Amygdala (tissue), 56 donors: ENCODE measurements around the gene ACTL8.

Experiments used
- DNase-seq, 56 donors: peaks; one replicate each; lab custom pipeline; 2025; lab: John Stamatoyannopoulos, UW

Gene ACTL8

DNA sequence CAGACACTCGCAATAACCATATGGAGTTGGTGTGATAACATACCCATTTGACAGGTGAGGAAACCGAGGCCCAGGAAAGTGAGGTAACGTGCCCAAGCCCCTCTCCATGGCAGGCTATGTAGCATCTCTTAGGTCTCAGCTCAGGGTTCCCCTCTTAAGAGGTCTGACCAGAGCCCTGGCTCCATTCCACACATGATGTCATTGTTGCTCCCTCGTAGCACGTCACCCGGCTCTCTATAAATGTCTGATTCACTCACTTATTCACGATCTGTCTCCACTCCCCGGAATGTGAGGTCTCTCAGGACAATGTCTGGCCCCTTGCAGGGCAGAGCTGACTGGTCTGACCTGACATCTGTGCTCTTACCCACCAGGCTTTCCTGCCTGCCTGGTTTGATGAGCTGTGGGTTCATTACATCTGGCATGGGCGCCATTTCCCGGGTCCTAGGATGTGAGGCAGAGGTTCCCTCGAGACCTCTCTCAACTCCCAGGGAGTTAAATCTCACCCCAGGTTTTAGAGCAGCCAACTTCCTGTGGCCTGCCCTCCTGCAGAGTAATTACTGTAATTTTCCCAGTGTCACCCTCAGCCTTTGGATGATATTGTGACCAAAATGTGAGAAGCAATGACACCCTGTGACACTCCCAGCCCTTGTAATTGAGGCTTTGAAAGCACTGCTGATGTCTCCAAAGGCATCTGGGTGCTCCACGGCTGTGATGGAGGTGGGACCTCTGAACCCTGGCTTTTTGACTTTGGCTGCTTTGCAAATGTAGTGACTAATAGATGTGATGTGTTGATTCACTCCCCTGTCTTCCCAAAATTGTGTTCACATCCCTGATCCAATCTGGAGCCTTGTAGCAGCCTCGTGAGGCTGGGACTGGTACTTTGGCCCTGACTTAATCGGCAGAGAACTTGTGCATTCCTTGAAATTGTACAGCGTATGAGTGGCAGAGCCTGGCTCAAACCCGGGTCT, 10.6 kb downstream of the ACTL8 start:
- no peak for DNase-seq

DNA sequence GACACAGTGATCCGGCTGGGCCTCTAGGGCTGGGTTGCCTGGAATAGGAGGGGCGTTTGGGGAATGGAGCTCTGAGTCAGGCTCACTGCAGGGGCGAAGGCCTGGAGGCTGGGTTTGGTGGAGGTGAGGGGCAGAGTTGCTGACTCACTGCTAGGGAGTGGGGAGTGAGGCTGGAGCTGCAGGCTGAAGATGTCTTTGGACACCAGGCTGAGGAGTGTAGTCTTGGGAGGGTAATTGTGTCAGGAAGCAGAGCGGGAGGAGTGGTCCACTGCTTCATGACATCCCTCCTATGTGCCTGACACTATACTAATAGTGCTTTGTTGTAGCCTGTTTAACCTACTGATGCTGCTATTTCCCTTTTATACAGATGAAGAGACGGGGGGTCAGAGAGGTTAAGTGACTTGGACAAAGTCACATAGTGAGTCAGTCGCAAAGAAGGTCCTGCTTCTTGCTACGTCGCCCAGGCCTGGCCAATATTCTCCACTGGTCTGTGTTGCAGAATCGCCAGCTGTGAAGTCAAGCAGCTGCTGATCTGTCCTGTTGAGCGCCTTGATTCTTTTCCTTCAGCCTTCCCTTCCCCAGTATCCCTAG, 13.6 kb downstream of the ACTL8 start:
- no peak for DNase-seq

DNA sequence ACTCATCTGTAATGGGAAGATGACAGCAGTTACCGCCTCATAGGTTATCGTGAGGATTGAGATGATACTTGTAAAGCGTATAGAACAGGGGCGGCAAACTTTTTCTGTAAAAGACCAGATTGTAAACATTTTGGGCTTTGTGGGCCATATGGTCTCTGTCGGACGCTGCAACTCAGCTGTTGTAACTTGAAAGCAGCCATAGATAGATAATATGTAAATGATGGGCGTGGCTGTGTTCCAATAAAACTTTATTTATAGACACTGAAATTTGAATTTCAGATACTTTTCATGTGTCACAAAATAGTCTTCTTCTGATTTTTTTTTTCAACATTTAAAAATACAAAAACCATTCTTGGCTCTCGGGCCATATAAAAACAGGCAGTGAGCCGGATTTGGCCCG, 15.8 kb downstream of the ACTL8 start:
- DNase-seq = no peak

DNA sequence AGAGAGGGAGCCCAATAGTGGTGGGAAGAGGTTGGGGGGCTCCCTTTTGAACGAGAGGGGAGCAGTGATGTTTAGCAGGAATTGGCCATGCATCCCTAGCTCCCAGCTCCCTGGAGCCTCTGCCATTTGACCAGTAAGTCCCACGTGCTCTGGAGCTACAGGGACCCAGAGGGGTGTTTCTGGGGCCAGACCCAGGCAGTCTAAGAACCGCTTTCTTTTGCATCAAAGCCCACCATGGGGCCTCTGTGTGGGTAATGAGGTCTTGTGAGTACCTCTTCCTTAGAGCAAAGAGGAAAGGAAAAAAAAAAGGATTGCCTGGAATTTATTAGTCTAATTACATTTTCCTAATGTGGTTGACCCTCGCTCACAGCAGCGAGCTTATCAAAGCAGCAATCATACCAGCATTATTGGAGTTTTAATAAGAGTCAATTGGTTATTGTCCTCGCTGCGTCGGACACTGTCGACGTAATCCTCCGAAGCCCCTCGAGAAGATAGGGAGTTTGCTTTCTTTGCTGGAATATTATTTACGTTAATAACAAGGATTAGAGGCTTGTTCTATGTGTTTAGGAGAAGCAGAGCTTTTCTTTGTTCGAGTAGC, 17.6 kb downstream of the ACTL8 start:
- DNase-seq = no peak

DNA sequence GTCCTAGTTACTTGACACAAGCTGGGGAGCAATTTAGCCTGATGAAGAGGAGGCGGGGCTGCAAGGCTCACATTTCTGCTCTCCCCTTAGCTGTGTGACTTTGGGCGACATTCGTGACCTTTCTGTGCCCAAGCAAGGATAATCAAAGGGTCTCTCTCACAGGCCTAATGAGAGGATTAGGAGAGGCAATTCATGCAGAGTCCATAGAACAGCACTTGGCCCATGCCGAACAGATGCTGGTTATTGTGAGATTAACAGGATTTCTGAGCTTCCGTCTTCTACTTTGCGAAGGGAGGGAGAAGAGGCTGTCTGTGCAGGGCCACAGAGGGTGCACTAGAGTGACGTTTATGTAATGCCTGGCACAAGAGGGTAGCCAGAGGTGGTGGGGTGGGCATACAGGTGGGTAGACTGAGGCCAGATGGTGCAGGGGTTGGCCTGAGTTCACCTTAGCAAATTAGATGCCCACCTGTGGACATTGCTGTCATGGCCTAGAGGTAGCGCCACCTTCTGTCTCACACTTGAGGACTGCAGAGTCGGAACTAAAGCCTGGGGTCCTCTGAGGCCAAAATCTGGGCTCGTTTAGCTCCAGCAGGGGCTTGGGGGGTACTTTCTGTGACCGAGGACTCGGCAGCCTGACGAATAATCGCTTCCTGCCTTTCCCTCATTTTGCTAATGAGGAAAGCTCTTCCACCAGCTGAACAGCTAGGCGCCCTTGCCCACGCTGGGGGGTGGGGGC, 18.6 kb downstream of the ACTL8 start:
- DNase-seq = no peak

DNA sequence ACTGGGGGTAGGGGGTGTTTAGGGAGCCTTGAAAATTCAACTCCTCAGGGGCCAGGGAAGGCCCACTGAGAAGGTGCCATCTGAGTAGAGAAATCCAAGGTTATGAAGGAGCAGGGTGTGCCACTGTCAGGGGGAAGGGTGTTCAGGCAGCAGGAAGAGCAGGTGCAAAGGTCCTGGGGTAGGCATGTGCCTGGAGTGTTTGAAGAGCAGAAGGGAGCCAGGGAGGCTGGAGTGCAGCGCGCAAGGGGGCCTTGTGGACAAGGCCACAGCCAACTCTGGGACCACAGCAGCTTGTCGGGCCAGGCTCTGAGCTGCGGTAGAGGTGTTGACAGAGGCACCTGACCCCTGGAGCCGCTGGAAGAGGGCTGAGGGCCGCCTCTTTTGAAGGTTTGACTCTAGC, 19.3 kb downstream of the ACTL8 start:
- DNase-seq = no peak

DNA sequence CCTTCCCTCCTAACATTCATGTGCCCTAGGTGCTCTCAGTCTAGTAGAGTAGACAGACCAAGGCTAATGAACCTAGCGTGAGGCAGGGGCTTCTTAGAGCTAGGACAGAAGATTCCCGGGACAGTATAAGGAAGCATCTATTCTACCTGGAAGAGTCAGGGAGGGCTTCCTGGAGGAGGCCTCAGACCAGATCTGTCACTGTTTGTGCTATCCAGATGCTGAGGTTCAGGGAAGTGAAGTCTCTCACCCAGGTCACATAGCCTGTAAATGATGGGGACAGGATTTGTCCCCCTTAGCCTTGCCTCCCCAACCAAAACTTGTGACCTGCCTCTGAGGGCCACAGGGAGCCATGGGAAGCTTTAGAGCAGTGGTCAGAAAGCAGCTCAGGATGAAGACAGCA, 20.7 kb downstream of the ACTL8 start:
- DNase-seq = no peak

DNA sequence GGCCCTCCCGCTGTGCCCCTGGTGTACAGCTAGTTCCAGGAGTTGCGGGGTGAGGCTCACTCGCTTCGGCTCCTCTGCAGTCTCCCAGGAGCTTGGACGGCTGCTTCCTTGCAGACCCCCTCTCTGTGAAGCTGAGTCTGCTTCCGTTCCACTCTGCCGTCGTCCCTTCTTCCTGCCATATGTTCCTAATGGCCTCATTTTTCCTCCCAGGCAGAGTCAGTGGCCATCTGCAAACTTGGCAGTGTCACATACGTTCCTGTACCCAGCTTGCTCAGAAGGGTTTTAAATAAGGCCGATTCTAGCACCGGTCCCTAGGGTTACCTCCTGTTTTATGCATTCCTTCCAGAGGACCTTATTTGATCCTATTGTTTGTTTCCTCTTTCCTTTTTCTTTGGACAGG, 21.3 kb downstream of the ACTL8 start:
- no peak for DNase-seq

DNA sequence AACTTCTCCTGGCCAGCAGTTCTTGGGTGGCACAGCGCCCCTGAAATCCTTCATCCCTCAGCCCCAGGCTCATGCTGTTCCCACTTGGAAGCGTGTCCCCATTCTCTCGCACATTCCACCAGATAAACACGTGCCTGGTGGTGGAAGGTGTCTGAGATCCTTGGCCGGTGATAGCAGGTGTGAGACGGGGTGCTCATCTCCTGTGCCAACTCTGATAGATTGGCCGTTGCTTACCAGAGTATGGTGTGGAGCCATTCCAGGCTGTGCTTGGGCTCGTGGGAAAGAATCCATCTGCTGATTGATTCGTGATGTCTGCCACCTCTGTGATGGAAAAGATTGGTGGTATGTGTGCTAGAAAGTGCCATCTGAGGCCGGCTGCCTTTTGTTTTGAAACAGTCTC, 22.2 kb downstream of the ACTL8 start:
- no peak for DNase-seq

DNA sequence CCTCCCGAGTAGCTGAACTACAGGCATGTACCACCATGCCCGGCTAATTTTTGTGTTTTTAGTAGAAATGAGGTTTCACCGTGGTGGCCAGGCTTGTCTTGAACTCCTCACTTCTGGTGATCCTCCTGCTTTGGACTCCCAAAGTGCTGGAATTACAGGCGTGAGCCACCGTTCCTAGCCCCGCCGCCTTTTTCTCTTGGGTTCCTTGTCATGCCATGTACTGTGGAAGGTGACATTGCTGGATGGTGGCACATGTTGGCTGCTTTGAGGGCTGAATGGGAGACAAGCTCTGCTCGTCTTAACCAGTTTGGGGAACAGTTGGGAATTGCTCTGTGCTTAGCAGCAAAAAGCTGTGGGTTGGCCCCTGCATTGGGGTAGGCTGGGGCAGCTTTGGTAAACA, 22.7 kb downstream of the ACTL8 start:
- DNase-seq = no peak

DNA sequence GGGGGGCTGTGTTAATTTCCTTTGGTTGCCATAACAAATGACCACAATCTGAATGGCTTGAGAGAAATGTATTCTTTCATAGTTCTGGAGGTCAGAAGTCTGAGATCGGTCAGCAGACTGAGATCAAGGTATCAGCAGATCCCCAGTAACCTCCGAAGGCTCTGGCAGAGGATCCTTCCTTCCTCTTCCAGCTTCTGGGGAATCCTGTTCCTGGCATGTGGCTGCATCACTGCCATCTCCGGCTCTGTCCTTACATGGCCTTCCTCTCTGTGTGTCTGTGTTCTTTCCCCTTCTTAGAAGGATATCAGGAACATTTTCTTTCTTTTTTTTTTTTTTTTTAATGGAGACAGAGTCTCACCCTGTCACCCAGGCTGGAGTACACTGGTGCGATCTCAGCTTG, 25.8 kb downstream of the ACTL8 start:
- DNase-seq = no peak

DNA sequence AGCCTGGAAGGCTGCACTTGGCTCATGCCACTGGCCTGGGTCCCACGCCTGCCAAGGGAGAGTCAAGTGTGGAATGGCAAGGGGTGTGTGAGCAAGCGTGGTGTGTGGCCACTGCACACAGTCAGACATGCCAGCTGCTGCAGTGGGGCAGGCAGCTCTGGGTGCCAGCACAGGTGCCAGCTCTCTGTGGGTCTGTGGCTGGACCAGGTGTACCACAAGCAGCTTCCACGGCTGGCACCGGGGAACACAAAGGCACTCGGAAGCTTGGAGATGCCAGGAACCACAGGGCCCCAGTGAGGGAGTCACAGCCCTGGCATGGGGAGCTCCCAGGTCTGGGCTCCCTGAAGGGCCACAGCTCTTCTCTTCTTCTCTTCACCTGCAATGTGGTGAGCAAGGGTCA, 34.8 kb downstream of the ACTL8 start:
- DNase-seq = no peak

DNA sequence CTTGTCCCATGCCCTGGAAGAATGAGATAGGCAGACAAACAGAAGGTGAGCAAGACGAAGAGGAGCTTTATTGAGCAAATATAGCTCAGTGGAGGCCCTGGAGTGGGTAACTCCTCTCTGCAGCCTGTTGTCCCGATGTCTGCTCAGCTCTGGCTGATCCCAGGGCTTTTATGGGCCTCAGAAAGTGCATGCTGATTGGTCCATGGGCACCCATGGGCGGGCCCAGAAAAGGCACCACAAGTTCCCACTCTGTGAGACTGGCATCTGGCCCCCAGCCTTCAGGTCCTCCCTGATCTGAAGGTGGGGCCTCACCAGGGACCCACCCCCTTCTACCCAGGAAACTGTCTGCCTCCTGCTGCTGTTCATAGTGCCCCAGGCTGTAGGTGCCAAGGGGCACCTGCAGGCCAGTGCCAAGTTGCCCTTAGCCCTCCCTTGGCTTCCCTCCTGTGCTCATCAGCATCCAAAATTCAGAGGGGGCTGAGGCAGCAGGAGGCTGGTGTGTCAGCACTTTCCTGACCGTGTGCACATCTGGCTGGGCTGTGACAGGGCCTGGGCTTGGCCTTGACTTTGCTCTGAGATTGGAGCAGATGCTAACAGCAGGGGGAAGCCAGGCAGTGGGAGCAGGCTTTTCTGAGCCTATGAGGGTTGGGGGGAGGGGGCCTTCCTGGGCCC, 35.4 kb downstream of the ACTL8 start:
- DNase-seq = no peak

DNA sequence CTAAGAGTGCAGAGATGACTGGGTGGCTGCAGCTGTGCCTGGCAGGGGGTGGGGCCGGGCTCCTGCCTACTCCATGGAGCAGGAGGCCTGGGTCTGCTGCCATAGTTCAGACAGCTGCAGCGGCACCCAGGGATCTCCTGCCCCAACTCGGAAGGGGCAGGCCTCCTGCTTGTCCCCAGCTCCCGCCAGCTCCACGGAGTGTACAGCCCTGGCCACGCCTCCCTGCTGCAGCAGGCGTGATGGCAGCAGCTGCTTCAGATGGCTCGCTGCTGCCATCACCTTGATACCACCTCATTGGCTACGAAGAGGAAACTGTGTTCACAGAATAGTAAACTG, 35.9 kb downstream of the ACTL8 start:
- DNase-seq = no peak

DNA sequence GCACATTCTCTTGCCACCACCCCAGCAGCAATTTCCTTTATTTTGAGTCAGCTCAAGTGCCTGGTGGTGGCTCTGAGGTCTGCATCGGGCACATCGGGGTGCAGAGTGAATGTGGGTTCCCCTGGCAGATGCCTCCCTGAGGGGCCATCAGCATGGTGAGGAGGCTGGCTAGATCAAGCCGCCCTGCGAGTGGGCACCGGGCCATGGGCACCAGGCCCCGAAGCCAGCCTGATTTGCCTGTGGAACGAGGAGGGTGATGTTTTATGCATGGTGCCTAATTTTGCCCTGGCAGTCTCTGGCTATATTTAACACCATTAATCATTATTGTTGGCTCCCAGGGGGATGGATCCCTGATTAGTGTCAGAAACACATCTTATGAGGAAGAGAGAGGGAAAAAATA, 36.3 kb downstream of the ACTL8 start:
- DNase-seq = no peak

DNA sequence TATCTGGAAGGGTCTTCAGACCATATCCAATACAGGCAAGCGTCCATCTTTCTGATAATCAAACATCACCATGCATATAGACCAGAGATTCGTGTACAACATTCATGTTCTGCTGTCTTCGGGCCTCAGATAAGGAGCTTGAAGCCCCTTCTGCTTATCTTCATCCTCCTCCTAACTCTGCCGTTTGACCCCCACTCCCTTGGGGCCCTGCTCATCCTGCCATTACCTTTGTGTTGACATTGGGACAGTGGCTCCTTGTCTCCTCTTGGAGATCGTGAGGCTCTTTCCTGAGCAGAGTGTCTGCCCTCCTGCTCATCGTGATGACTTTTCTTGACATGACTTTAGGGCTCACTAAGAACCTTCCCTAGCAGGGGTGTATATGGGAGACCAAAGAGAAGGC, 37.3 kb downstream of the ACTL8 start:
- DNase-seq = no peak

DNA sequence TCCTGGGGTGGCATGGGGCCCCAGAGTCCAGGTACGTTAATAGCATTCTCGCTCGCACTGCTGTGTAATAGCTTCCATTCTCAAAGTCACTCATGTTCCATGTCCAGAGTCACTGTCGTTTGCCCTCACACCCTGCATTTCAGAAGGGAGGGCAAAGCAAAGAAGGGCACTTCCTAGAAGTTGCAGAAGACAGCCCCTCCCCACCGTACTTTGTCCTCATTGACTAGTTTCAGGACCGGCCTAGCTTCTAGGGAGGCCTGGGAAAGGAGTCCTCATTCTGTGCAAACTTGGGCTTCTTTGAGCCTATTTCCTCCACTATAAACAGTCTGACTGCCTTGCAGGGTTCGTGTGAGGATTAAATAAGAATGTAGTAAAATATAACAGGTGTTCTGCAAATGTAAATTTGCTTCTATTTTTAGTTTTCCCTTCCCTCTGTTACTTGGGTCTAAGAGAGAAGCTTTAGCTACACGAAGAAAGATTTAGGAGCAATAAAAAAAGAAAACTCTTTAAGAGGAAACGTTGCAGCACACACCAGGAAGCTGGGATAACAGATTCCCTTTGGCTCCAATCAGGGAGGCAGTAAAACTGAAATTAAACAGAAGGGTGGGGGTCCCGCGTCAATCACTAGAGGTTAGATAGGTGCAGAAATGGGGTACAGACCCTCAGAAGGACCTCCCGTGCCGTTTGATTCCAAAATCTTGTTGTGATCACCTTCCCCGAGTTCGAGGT, 40.1 kb downstream of the ACTL8 start:
- no peak for DNase-seq

DNA sequence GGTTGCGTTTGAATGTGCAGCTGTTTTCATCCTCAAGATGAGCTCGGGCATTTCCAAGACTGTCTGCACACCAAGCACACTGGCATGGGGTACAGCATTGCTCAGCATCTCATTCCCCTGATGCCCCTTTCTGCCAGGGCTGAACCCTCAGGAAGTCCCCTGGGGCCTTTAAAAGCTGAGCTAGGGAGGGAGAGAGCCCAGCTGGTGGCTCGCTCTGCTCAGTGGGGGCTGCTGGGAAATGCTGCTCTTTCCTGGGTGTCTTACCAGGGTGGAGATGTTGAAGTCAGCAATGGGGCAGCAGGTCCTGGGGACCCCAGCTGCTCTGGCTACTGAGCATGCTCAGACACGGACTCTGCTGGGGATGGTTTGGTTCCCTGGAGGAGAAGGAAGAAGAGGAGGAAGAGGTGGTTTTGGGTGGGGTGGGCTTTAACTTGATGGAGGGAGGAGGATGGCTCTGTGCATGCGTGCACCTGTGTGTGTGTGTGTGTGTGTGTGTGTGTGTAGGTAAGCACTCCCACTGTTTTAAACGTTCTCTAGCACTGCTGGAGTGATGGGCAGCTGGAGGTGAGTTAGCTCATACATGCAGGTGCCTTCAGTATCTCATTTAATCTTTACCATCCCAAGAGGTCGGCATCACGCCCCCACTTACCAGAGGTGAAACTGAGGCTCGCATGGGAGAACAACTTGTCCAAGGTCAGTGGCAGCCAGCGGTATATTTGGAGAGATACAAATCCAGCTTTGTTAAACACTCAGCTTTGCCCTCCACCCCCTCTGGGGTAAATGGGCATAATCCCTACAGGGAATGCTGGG, 40.9 kb downstream of the ACTL8 start:
- DNase-seq = no peak

DNA sequence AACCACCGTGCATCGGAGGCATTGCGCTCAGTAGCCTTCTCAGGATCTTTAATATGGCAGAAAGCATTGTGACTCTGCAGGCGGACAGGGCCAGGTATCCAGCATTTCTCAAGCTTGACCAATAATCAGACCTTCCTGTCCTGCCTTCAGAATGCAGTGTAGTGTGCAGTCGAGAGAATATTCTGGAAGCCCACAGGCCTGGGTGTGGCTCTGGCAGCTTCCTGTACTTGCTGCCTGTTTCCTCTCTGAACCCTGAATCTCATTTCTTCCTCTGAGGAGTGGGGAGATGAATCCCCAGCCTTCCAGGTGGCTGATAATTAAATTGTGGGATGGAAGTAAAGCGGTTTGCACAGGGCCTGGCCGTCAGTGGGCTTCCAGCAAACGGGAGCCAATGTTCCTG, 42.3 kb downstream of the ACTL8 start:
- DNase-seq = no peak
